ENCODE measurements around the gene PRDM15.

Gene PRDM15

DNA sequence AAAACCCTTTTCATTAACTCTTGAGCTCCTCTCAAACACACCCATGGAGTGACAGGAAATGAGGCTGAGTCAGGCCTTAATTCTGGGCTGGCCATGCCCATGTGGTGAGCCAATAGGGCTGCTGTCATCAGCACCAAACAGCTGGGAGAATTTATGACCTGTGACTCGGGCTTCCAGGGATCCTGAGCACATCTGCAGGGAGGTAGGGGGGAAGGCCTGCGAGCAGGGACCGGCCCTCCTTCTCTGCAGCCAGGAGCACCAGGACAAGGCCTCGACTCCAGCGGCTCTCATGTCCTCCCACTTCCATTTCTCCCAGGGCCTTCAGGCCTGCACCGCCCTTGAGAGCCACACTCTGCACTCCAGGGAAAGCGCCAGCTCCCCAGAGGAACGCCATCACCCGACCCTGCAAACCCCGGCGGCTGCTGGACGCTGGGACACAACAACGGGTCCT lies 126.9 kb downstream of the PRDM15 start:
- no peak for DNase-seq (ENCODE audit: low read depth in 3 of 3, low spot score in 1 of 3)

DNA sequence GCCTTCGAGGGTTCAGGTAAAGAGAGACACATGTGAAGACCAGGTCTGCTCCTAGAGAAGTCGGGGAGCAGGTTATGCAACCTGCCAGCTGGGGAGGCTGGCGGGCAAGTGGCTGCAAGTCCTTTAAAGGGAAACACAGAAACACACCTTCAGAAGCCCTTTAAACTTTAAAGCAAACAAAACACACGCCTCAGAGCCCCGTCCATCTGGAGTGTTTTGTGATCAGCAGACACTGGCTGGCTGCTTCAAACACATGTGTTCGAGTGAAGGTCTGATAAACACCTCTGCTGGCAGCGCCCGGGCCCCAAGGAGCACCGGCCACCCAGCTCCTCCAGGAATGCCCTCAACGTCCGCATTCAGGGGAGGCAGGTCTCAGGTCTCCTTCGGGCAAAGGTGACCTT lies 127.5 kb downstream of the PRDM15 start:
- no peak for DNase-seq (ENCODE audit: low read depth in 3 of 3, low spot score in 1 of 3)

DNA sequence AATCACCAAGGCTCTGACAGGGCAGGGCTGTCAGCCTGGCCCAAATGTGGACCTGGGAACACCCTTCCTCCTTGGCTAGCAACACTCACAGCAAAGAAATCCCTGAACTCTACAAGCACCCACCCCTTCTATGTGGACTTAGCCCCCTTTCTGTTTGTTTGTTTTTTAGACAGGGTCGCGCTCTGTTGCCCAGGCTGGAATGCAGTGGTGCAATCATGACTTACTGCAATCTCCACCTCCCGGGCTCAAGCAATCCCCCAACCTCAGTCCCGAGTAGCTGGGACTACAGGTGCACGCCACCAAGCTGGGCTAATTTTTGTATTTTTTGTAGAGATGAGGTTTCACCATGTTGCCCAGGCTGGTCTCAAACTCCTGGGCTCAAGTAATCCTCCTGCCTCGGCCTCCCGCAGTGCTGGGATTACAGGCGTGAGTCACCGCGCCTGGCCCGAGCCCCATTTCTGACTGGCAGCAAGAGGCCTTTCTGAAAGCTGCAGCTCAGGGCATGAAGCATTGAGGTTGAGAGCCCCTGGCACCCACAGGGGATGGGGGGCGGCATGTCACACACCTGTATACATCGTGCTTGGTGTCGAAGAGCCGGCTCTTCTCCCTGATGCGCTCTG lies 128.5 kb downstream of the PRDM15 start:
- DNase-seq (ENCODE audit: low read depth in 3 of 3, low spot score in 1 of 3) = no peak

DNA sequence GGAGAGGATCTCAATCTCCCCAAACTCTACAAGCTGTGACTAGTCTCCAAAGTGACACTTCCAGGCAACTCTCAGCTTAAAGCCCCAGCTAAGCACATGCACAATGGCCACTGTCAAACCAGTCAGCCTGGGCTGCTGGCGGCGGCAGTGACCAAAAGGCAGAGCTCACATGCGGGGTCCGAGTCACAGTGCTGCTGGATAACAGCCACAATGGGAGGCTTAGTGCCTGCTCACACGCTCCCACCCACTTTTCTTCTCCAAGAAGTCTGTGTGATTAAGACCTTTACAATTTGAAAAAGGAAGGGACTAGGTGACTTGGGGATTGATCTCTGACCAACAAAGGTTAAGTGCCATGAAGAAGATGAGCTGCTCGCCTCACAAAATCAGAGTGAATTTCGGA lies 129.1 kb downstream of the PRDM15 start:
- no peak for DNase-seq (ENCODE audit: low read depth in 3 of 3, low spot score in 1 of 3)

DNA sequence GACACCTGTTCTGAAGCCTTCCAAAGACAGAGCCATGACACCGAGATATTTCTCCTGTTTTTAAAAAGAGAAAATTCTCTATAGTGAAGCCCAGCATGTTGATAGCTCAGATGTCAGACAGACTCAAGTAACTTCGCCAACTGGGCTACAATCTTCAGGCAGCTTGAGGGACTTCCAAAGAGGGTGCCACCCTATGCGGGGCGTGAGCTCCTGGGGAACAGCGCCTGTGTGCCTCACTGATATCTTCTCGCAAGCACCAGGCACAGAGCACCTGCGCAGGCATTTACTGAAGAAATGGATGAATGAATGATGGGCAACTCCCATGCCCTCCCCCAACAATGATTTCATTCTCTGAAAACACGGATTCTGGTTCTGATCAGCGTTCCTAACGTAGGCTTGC lies 129.9 kb downstream of the PRDM15 start:
- no peak for DNase-seq (ENCODE audit: low read depth in 3 of 3, low spot score in 1 of 3)
